Osteocyte (in vitro differentiated cells): ENCODE data around the gene TRPM3. TPM values are rescaled to one million over a fixed set of nuclear protein-coding genes. Genes with fewer than 3 reads are reported as not detected.

Source experiments
- DNase-seq: peaks from one replicate; pipeline ENCODE4 v3.0.0; 2021; ENCODE audit warnings: mixed read lengths; ENCODE audit not compliant: unreplicated experiment; ENCODE audit errors: extremely low spot score
- H3K27ac Mint-ChIP-seq: one replicate; pipeline ENCODE4 v1.8.0; 2021; ENCODE audit warnings: mild to moderate bottlenecking, mixed read lengths; ENCODE audit not compliant: unreplicated experiment
- H3K27me3 Mint-ChIP-seq: one replicate; pipeline ENCODE4 v1.8.0; 2021; ENCODE audit warnings: mixed read lengths; ENCODE audit not compliant: unreplicated experiment
- H3K36me3 Mint-ChIP-seq: one replicate; pipeline ENCODE4 v1.8.0; 2021; ENCODE audit warnings: mixed read lengths; ENCODE audit not compliant: unreplicated experiment
- H3K4me1 Mint-ChIP-seq: one replicate; pipeline ENCODE4 v1.8.0; 2021; ENCODE audit warnings: mixed read lengths; ENCODE audit not compliant: unreplicated experiment
- H3K4me3 Mint-ChIP-seq: one replicate; pipeline ENCODE4 v1.8.0; 2021; ENCODE audit warnings: mild to moderate bottlenecking, moderate library complexity, mixed read lengths; ENCODE audit not compliant: unreplicated experiment
- H3K9me3 Mint-ChIP-seq: one replicate; pipeline ENCODE4 v1.8.0; 2021; ENCODE audit warnings: mixed read lengths; ENCODE audit not compliant: unreplicated experiment
- total RNA-seq: library from RNA; stranded (reverse); gene quantifications from 2 replicates; pipeline ENCODE4 v1.2.1, GENCODE V29; 2021
- TF ChIP-seq, protein P1 (sequence below): fragments of 200-600 bp; sonication (generic); IDR thresholded peaks from 2 replicates; pipeline ENCODE4 v1.5.0; 2021; ENCODE audit warnings: antibody characterized with exemption, mild to moderate bottlenecking, moderate library complexity

TRPM3 gene
- total RNA-seq, 1 donor from 2014 or later, result 0.05 TPM

DNA sequence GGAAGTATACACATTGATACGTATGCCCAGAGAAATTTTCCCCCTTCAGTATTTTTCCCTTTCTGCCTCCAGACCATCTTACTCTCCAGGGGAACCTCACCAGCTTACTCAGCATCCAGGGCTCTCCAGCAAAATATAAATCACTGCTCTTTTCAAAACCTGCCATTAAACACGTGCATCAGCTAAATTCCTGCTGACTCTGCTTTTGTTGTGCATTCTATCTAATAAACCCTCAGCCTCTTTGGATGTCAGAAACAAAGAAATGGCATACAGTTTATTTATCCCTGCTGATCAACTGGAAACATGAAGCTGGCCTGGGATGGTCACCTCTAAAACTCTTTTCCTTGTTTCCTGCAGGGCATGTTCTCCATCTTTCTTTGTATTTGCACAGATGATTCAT lies 126.8 kb downstream of the TRPM3 start:
- Mint-ChIP-seq H3K27me3 (no peaks in the 10 kb centered on the region), H3K27ac (no peak overlapping the region), H3K4me1 (peaks cover 5% of the 10 kb centered on the region), H3K9me3 (no peaks in the 10 kb centered on the region), H3K4me3 (no peak overlapping the region), H3K36me3 (no peaks in the 10 kb centered on the region)
- TF ChIP-seq, protein P1, sequence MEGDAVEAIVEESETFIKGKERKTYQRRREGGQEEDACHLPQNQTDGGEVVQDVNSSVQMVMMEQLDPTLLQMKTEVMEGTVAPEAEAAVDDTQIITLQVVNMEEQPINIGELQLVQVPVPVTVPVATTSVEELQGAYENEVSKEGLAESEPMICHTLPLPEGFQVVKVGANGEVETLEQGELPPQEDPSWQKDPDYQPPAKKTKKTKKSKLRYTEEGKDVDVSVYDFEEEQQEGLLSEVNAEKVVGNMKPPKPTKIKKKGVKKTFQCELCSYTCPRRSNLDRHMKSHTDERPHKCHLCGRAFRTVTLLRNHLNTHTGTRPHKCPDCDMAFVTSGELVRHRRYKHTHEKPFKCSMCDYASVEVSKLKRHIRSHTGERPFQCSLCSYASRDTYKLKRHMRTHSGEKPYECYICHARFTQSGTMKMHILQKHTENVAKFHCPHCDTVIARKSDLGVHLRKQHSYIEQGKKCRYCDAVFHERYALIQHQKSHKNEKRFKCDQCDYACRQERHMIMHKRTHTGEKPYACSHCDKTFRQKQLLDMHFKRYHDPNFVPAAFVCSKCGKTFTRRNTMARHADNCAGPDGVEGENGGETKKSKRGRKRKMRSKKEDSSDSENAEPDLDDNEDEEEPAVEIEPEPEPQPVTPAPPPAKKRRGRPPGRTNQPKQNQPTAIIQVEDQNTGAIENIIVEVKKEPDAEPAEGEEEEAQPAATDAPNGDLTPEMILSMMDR, result no peak
- DNase-seq, result no peak

DNA sequence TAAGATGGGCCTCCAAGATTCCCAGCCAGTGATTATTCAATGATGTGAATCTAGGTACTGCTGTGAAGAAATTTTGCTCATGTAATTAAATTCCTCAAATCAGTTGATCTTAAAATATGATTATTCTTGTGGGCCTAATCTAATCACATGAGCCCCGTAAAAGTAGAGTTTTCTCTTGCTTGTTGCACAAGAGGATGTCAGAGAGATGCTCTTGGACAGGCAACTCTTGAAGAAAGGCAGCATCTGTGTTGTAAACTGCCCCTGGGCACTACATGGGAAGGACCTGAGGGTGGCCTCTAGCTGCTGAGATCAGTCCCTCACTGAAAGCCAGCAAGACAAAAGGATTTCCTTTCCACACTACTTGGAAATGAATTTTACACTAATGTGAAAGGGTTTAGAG lies 132.9 kb downstream of the TRPM3 start:
- Mint-ChIP-seq H3K9me3 (no peaks in the 10 kb centered on the region), H3K4me3 (no peak overlapping the region), H3K4me1 (no peaks in the 10 kb centered on the region), H3K36me3 (no peaks in the 10 kb centered on the region), H3K27me3 (no peaks in the 10 kb centered on the region), H3K27ac (no peak overlapping the region)
- TF ChIP-seq, protein P1, result no peak
- no peak for DNase-seq

DNA sequence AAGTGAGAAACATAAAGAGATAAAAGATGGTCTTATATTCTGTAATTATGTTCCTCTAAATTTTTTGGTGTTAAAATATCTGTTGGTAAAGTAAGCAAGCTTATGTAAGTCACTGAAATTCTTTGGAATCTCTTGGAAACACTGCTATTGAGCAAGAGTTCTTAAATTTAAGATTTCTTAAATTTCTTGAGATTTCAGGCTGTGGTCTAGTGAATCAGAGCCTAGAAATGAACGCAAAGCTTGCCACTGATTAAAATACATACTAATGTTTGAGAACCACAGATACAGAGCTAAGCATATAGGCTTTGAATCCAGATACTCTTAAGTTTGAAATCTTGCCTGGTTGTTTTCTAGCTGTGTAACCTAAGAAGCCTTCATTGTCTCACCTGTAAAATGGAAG lies 133.4 kb downstream of the TRPM3 start:
- TF ChIP-seq, protein P1, result no peak
- Mint-ChIP-seq H3K9me3 (peaks cover 4% of the 10 kb centered on the region), H3K4me1 (no peaks in the 10 kb centered on the region), H3K27ac (no peak overlapping the region), H3K36me3 (no peaks in the 10 kb centered on the region), H3K27me3 (no peaks in the 10 kb centered on the region), H3K4me3 (no peak overlapping the region)
- no peak for DNase-seq

- Mint-ChIP-seq H3K9me3 (peaks cover 5% of the 10 kb centered on the region), H3K36me3 (no peaks in the 10 kb centered on the region), H3K4me1 (no peaks in the 10 kb centered on the region), H3K27me3 (no peaks in the 10 kb centered on the region), H3K4me3 (no peak overlapping the region), H3K27ac (no peak overlapping the region)
- TF ChIP-seq, protein P1, result no peak
- DNase-seq, result no peak
Observed at GRCh38 chr9:70986984-70987383, 134.4 kb downstream of the TRPM3 start.

DNA sequence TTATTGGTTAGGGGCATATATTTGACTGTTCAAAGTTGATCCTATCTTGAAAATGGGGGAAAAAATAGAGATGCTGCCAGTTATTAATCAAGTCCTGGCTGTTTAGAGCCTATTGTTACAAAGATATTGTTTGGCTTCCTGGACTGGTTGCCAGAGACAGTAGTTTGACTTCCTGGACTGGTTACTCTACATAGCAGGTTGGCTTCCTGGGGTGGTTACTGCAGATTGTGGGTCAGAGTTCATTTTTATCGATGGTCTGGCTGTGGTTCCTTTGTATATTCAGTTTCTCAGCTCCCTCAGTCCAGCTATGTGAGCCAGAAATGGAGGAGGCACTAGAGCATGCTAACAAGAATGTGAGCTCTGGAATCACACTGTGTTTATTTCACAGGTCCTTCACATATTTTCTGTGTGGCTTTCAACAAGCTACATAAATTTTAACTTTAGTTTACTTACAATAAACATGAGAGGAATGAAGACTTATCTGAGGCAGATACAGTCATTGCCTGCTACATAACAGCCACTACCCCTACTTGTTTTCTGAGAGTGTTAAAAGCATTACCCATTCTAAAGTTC lies 137.6 kb downstream of the TRPM3 start:
- no peak overlapping the region for H3K27ac Mint-ChIP-seq
- no peak for DNase-seq
- H3K9me3 Mint-ChIP-seq, result peaks cover 5% of the 10 kb centered on the region
- TF ChIP-seq, protein P1, result no peak
- H3K4me1 Mint-ChIP-seq, result no peaks in the 10 kb centered on the region
- H3K4me3 Mint-ChIP-seq, result no peak overlapping the region
- H3K36me3 Mint-ChIP-seq, result no peaks in the 10 kb centered on the region
- no peaks in the 10 kb centered on the region for H3K27me3 Mint-ChIP-seq
